Measurements from ENCODE around the gene PLEKHA6.

Gene PLEKHA6

DNA sequence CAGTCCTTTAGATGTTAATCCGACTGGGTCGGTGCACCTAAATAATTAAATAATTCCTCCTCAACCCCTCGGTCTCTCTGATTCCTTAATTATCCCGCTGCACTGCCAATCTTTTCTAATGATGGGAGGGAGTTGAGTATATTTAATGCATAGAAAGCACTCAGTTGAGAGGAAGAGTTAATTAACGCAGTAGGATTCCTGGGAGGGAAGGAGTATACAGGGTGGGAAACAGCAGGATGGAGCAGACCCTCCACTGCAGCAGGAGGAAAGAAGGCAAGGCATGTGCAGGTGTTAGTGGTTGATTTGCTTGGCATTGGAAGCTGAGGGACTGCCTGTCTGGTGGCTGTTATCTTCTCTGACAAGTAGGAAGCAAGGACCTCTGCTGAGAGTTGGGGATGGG lies 183.7 kb downstream of the PLEKHA6 start:
- no peak for DNase-seq

DNA sequence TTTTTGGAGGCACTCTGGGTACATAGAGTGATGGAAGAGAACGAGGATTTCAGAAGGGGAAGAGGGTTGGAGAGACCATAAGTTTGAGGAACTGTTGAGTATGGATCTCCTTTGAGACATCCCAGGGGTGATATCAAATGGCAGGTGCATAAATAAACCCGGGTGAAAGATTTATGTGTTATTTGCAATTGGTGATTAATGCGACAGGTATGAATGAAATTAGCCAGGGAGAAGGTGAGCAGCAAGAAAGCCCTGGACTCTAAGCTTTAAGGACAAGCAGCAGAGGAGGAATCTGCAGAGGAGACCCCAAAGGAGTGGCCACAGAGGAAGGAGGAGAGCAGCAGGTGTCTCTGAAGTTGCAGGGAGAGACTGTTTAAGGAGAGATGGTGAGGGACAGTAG lies 184.8 kb downstream of the PLEKHA6 start:
- no peak for DNase-seq

DNA sequence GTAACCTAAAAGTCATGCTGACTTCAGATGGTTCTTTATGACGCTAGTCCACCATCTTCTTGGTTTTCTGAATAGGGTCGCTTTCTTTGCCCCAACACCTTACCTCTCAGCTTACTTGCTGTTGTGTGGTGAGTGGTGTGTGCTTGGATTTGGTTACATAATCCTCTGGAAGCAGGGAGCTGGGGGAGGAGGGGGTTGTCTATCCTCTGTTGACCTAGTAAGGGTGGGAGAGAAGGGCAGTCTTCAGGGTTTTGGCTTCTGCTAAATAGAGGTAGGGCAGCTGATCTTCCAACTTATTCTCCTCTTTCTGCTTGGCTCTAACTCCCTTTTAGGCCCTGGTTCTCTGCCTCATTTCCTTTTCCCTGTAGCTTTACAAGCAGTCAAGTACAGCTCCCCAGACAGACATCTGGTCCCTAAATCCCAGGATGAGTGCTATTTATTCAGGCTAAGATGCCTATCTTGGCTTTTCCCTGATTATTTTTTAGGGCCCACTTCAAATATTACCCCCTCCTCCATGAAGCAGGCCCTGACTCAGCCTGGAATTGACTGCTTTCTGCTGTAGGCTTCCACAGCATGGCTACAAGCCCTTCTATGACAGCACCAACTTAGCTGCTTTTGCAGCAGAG lies 187.2 kb downstream of the PLEKHA6 start:
- DNase-seq, result no peak

DNA sequence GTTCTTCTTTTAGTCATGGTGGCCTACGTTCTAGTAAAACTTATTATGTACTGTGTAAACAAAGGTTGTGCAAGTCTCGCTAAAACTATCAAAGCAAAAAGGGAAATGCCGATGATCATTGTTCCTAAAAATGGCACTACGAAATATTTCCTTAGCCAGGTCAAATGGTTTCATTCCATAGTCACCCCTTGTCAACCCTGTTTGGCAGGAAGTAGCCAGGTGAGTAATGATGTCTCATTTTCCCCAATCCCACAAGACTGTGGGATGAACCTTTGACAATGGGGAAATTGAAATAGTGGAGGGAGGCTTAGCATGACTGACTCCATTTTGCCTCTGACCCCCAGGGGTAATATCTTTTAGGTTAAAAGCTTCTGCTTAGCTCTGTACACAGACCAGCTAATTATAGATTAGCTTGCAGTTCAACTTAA lies 188.0 kb downstream of the PLEKHA6 start:
- no peak for DNase-seq

DNA sequence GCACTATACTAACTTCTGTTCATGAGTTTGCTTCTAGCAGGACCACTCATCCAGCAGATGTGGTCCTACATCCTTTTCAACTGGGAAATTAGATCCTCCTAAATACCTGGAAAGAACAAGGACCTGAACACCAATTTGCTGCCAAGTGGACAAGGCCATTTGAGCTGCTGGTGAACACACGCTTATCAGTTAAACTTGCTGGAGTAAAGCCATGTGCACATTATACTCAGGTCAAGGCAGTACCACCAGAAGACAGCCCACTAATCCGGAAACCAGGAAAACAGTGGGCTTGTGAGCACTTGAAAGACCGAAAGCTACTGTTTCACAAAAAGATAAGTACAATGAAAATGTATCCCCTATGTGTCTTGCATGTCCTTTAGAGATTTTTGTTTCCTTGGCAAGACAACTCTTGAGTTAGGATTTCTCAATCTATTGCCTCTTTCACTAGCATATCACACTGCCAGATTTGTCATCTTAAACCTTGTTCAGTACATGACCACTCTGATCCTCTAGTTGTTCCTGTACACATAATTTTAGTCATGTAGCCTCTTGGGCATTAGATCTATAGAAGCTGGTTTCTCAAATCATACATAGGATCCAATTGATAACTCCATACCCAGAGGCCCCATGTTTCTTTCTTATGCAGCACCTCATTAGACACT lies 189.1 kb downstream of the PLEKHA6 start:
- DNase-seq, result no peak

DNA sequence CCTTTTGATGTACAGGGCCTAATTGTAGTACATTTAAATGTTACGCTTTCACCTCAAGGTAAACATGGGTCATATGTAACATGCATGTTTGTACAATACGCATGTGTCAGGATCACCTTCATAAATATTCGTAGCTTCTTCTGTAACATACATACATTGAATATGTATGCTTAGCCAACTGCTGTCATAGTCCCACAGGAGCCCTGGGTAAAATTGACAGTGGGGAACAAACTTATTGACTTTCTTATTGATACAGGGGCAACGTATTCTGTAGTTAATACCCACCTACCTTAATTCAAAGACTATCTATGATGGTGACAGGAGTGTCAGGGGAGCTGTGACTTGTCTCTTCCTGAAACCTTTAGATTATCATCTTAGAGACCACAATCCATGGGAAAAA lies 189.9 kb downstream of the PLEKHA6 start:
- DNase-seq, result no peak
